AG10803 (cell line): ENCODE measurements around the gene TSFM.

Experiments used
- DNase-seq: peaks from one replicate; pipeline ENCODE4 v3.0.0; 2010; ENCODE audit warnings: low read depth
- H3K4me3 ChIP-seq: 2 replicates; pipeline ENCODE4 v1.5.1; 2011; ENCODE audit warnings: mild to moderate bottlenecking, low read length, control low read depth
- CTCF ChIP-seq: conservative IDR thresholded peaks from 2 replicates; pipeline ENCODE4 v1.5.1; 2011; ENCODE audit warnings: mild to moderate bottlenecking, low read length, control low read depth, inconsistent platforms

TSFM gene

GRCh38 chr12:57844709-57845477 is 62.3 kb downstream of the TSFM start:
- H3K4me3 ChIP-seq: peak overlapping the region; percentile 96
- TF ChIP-seq CTCF: no peak
- DNase-seq: peak; percentile 93

- peak overlapping the region; percentile 96 for H3K4me3 ChIP-seq
- no peak for TF ChIP-seq CTCF
- DNase-seq: peak; percentile 40
Measured at GRCh38 chr12:57845478-57846284, 63.1 kb downstream of the TSFM start.

- no peak for TF ChIP-seq CTCF
- DNase-seq: no peak
- peak overlapping the region; percentile 96 for H3K4me3 ChIP-seq
Measured at GRCh38 chr12:57846285-57846576, 63.6 kb downstream of the TSFM start.

GRCh38 chr12:57846577-57847319 is 64.2 kb downstream of the TSFM start, which contains the start of gene CTDSP2:
Gene CTDSP2, minus strand, starts transcription at chr12:57846729. Its CDS starts 294 bp downstream, at chr12:57846435.
- no peak for TF ChIP-seq CTCF
- peak; percentile 99 for DNase-seq
- H3K4me3 ChIP-seq: peak within 1 kb of the TSS; percentile 96
